Stimulated activated CD4-positive, alpha-beta T cell treated with anti-CD3 and anti-CD28 coated beads, Interleukin-1b, Interleukin-23, amount 100 ng/mL, for 4 hours (primary cell): Measurements from ENCODE around the gene GORAB.

Experiments
- DNase-seq, 2 donors: peaks; one replicate each; pipeline ENCODE4 v3.0.0-alpha.2; 2020; ENCODE audit warnings: low read depth in 2 of 2

Gene GORAB

DNA sequence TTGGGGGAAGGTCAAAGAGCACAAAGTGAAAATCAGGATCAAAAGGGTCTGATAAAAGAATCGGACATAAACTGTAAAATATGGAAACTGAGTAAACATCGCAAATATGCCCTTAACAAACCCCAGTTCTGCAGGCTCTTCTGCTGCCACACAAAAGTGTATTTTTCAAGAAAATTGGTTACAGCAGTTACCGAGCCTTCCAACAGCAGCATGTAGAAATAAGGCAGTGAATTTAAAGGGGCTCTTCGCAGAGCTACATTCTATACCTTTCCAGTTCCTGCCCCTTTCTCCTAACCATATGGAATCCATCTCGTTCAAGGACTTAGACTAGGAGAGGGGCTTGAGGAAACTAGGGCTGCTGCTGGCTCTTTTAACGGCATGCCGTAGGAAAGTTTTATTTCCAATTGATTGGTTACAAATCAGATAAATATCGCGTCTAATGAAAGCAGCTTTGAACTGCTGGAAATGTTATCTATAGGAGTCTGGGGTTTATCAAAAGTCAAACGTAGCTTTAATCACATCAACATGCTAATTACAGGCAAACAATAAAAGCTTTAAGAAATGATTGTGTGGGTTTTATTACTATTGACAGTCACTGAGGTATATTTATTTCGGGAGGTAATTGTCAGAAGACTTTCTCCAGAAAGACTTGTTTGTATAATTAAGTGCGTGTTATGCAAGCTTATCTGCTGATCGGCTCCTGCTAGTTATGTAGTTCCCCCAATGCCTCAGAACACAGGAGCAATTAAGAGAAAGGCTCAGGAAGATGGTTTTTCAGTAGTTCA is 59.1 kb downstream of the GORAB start:
- DNase-seq, result no peak

- DNase-seq, result no peak
Measured at GRCh38 chr1:170592591-170593111, 60.7 kb downstream of the GORAB start.

DNA sequence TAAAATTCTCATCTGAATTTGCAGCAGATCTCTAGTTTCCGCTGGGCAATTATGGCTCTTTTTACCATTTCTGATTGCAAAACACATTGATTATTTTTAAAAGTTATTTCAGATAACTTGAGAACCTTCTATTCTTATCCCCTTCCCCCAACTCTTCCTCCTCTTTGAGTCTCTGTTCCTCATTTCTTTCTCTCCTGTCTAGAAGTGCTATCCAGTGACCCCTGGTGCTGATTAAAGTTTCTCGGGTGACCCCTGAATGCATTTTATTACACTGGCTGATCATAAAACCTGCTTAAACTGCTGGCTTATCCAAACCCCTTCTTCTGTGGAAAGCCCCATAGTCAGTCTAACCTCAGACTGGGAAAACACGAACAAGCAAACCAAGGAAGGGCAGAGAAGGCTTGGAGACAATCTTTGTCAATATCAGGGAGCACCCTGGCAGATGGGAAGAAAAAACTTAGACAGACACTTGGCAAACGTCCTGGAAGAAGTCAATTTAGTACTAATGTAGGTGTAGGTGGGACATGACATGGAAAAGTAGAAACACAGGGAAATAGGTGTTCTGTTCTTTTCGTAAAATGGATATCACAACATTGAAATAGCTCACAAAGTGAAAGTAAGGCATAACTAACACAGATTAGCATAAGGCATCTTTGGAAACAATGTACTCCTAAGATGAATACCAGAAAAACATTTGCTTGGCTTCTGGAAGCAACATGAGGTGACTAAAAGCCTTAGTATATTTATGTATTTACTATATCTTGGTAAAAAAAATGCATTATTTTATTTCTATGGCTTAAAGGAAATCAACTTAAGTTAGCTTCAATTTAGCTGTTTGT is 61.4 kb downstream of the GORAB start:
- DNase-seq, result no peak

- DNase-seq, result no peak
Measured at GRCh38 chr1:170594066-170594626, 62.2 kb downstream of the GORAB start.

DNA sequence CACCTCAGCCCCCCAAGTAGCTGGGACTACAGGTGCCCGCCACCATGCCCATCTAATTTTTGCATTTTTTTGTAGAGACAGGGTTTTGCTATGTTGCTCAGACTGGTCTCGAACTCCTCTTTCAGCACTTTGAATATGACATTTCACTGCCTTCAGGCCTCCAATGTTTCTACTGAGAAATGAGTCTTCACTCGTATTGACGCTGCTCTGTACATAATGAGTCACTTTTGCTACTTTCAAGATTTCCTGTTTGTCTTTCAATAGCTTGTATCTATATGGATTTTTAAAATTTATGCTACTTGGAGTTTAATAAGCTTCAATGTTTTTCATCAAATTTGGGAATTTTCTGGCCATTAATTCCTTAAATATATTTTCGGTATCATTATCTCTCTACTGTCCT is 64.7 kb downstream of the GORAB start:
- no peak for DNase-seq

DNA sequence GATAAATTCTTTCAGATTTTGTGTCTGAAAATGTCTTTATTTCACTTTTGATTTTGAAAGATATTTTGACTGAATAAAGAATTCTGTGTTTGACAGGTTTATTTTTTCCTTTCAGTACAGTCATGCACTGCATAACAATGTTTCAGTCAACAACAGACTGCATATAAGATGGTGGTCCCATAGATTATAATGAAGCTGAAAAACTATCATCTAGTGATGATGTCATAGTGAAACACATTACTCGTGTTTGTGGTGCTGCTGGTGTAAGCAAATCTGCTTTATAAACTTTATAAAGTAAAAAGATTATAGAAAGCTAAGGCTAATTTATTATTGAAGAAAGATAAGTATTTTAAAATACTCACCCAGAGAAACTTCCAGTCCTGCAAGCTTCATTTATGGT is 66.7 kb downstream of the GORAB start:
- no peak for DNase-seq

DNA sequence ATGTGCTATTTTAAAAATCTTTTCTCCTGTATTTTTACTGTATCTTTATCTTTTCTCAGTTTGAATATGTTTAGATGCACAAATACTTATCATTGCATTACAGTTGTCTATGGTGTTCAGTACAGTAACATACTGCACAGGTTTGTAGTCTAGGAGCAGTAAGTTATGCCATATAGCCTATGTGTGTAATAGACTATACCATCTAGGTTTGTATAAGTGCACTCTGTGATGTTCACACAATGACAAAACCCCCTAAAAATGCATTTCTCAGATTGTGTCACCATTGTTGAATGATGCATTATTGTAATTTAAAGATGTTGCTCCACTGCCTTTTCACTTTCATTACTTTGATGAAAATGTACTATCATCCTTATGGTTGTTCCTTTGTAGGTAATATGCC is 67.1 kb downstream of the GORAB start:
- DNase-seq, result no peak

DNA sequence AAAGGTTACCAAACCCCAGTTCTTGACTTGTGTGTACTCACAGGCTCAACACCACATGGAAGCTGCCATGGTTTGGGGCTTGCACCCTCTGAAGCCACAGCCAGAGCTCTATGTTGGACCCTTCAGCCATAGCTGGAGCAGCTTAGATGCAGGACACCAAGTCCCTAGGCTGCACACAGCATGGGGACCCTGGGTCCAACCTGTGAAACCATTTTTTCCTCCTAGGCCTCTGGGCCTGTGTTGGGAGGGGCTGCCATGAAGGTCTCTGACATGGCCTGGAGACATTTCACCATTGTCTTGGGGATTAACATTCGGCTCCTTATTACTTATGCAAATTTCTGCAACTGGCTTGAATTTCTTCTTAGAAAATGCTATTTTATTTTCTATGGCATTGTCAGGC is 69.9 kb downstream of the GORAB start:
- no peak for DNase-seq
